Suppressor macrophage treated with lipopolysaccharide for 4 hours (primary cell): ENCODE results near the gene ZMAT3.
"Not testable (repeated sequence)": the region's sequence is repeated elsewhere in the genome, so short reads cannot be mapped to it uniquely, and the experiment has no call there.

Experiments
- DNase-seq: peaks from one replicate; pipeline ENCODE4 v3.0.0-alpha.2; 2020

Gene ZMAT3

DNA sequence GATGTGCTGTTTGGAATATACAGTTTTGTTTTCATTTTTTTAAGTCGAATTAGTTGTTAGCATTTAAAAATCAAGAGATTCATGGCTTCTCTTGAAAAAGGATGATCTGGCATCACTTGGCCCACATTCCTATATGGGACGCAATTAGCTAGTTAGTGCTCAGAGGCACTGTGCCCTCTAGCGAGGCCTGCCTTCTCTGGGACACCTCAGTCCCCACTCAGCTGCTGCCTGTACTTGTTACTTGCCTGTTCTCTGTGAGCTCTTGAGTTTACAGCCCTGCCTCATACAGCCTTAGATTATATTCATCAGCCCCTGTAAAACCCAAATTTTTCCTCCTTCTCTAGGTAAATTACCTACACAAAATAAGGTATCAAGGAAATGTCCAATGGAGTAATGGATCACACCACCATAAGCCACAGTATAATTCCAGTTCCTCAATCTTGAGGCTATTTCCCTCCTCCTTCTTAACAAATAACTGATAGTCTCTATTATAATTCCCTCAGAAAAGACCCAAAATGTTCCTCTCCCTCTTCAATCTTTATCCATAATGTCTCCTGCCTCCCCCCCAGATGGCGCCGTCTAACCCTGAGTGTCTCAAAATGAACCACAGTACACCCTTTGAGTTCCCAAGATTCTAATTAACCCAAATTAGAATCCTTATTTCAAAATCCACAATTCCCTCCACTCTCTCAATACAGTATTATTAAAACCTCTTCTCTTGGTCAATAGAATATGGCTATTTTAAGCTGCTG is 2.7 kb downstream of the ZMAT3 start:
- DNase-seq = peak; percentile 33

DNA sequence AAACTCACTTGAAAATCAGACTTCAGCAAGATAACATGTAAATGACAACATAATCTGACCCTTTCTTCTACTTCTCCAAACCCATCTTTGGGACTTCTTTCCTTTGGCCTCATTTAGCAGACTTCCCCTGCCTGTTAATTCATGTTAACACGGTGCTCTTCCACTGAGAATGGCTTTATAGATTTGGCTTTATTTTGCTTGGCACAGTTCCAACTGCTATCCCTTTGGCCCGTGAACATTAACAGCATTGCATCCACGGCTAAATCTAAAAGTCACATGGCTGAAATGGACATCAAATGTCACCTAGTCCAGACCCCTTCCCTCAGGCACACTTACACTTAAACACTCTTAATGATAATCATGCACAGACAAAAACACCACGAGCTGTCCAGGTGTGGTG is 3.8 kb downstream of the ZMAT3 start:
- DNase-seq = no peak

DNA sequence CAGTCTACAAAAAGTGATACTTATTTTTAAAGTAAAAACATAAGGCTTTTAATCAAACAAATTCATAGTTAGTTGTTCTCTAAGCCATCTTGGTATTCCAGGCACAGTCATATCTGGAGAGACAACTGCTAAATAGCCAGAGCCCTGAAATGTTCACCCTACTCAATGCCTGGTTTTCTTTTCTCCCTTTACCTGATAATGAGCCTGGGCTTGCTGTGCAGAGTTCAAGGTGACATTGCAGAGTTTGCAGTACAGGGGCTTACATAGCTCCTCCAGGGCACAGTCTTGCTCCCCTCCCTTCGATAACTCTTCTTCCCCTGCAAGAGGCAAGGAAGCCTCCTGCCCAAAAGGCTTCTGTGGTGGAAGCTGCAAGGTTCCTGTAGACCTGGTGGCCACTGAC is 4.3 kb downstream of the ZMAT3 start:
- DNase-seq = no peak

DNA sequence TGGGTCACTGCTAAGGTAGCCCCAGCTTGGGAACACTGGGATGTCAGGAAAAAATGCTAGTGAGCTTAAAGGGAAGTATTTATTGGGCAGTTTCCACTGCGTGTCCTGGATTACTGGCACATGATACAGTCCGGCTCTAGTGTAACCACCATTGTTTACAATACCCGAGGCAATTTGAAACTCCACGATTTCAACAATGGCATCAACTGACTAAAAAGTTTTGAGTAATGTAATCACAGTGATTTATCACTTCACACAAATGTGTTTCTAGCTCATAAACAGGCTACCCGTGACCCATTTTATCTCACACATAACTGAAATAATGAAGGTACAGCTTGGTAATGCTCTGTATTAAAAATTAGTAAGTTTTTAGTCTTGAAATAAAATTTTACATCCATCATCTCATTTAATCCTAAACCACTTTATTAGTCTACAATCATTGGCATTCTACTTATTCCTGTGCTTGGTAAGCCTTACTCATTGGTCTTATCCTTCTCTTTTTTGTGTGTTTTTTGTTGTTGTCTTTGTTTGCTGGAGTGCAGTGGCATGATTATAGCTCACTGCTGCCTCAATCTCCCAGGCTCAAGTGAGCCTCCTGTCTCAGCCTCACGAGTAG is 7.6 kb downstream of the ZMAT3 start:
- DNase-seq = no peak

DNA sequence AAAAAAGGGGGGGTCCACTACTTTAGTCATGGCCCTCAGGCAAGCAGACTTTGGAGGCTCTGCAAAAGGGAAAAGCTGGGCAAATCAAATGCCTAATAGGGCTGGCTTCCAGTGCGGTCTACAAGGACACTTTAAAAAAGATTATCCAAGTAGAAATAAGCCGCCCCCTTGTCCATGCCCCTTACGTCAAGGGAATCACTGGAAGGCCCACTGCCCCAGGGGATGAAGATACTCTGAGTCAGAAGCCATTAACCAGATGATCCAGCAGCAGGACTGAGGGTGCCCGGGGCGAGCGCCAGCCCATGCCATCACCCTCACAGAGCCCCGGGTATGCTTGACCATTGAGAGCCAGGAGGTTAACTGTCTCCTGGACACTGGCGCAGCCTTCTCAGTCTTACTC is 15.3 kb downstream of the ZMAT3 start:
- DNase-seq = no peak

DNA sequence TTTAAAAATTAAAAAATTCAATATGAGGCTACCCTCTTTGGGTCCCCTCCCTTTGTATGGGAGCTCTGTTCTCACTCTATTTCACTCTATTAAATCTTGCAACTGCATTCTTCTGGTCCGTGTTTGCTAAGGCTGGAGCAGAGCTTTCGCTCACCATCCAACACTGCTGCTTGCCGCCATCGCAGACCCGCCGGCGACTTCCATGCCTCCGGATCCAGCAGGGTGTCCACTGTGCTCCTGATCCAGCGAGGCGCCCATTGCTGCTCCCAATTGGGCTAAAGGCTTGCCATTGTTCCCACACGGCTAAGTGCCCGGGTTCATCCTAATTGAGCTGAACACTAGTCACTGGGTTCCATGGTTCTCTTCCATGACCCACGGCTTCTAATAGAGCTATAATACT is 17.0 kb downstream of the ZMAT3 start:
- DNase-seq = not testable (repeated sequence)

DNA sequence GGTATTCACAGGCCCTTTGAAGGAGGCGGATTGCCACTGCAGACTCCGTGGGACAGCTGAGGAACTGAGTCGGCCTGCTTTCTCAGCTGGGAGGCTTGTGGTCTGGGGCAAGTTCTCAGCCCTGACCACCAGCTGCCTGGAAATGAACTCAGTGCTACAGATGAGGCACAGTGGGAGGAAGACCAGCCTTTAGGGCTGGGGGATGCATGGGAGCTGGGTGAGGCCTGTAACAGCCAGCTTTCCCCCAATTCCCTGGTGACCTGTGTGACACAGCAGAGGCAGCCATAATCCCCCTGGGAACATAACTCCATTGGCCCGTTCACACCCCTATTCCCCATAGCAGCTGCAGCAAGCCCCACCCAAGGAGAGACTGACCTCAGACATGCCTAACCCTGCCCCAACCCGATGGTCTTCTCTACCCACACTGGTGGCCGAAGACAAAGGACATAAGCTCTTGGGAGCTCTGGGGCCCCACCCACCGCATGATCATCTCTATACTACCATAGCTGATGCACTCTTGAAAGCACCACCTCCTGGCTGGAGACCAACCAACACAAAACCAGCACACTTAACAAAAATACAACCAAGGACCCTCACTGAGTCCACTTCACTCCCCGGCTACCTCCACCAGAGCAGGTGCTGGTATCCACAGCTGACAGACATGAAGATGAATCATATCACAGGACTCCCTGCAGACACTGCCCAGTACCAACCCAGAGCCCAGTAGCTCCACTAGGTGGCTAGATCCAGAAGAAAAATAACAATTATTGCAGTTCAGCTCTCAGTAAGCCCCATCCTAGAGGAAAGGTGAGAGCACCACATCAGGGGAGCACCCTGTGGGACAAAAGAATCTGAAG is 24.9 kb downstream of the ZMAT3 start:
- DNase-seq = no peak

DNA sequence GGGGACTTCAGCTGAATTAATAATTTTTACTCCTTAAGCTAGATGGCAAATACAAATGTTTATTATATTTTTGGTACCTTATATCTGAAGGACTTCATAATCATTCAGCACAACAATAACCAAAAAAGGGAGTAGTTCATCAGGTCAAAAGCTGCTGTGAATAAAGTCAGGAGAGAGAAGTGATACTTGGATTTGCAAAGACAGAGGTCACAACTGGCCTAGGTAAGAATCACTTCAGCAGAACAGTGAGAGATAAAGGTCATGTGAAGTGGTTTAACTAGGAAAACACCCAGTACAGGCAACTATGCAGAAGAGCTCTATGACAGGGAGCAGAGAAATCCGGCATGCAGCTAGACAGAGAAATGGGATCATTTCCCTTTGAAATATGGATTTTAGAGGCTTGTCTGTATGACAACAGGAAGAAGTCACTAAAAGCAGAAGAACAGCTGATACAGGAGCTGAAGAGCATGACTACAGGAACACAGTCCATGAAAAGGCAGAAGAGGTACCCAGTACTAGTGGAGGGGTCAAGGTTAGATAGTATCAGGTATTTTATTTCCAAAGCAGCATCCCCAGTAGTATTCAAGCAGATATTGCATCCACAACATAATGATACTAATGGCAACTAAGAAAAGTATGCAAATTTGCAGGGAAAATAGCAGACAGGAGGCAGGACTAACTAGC is 25.7 kb downstream of the ZMAT3 start:
- DNase-seq = no peak

DNA sequence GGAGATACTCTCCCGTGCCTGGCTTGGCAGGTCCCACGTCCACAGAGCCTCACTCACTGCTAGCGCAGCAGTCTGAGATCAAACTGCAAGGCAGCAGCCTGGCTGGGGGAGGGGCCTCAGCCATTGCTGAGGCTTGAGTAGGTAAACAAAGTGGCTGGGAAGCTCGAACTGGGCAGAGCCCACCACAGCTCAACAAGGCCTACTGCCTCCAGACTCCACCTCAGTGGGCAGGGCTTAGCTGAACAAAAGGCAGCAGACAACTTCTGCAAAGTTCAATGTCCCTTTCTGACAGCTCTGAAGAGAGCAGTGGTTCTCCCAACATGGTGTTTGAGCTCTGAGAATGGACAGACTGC is 32.7 kb downstream of the ZMAT3 start:
- not testable (repeated sequence) for DNase-seq

DNA sequence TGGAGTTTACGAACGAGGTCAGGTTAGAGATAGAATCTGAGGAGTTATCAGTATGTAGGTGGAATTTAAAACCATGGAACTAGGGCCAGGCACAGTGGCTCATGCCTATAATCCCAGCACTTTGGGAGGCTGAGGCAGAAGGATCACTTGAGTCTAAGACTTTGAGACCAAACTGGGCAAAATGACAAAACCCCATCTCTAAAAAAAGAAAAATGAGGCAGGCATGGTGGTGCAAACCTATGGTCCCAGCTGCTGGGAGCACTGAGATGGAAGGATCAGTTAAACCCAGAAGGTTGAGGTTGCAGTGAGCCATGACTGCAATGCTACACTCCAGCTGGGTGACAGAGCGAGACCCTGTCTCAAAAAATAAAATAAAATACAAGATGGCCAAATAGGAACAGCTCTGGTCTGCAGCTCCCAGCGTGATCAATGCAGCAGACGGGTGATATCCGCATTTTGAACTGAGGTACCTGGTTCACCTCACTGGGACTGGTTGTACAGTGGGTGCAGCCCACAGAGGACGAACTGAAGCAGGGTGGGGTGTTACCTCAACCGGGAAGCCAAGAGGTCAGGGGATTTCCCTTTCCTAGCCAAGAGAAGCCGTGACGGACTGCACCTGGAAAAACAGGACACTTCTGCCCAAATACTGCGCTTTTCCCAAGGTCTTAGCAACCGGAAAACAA is 33.3 kb downstream of the ZMAT3 start:
- DNase-seq = no peak

DNA sequence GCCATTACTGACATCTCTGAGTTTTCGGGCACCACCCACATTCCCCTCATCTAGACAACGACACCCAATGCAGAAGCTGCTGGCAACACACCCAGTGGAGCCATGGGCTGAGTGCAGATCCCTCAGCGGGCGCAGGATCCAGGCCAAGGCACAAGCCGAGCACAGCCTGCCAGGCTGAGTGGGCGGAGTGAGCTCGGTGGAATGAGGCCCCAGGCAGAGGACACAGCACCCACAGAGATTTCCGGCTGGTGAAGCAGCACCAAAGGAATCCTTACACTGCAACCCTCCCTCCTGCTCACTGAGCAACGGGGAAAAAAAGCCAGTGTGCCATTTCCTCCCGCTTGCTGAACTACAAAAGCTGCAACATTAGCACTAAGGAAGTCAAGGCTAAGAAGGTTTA is 34.3 kb downstream of the ZMAT3 start:
- DNase-seq = no peak

DNA sequence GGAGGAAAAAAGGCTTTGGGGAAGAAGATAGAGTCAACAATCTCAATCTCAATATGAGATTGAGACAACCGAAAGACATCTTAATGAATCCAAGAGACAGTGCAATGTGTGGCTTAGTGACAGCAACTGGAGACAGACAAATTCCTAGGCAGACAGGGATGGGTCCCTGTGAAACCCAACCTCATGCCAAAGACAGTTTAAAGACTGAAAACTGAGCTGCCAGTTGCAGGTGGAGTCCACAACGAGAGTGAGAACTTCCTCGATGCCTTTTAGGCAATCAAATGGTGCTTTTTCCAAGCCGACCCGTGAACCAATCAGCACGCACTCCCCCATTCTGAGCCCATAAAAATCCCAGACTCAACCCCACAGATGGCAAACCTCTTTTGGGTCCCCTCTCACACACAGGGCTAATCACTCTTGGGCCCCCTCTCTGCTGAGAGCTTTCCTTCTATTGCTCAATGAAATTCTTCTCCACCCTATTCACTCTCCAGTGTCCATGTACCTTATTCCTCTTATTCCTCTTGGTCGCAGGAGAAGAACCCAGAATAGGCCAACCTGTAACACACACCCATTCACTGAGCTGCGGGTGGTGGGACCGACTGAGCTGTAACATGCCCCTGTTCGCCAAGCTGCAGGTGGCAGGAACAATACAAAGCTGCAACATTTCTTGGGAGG is 34.8 kb downstream of the ZMAT3 start:
- DNase-seq = no peak

DNA sequence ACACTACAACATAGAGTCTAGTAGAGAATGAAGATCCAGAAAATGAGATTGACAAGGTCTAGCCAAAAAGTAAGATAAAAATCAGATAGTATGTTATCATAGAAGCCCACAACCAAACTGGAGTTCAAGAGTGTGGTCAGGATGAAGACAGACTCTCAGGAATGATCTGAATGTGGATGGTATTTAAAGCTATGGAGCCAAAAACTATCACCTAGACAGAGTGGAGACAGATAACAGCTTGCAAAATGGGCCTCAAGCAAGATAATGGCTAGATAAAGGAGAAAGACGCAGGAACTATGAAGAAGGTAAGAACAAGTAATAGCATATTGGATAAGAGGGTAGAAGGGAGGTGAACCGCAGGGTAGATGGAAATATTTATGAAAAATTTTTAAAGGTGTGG is 35.4 kb downstream of the ZMAT3 start:
- DNase-seq = no peak

DNA sequence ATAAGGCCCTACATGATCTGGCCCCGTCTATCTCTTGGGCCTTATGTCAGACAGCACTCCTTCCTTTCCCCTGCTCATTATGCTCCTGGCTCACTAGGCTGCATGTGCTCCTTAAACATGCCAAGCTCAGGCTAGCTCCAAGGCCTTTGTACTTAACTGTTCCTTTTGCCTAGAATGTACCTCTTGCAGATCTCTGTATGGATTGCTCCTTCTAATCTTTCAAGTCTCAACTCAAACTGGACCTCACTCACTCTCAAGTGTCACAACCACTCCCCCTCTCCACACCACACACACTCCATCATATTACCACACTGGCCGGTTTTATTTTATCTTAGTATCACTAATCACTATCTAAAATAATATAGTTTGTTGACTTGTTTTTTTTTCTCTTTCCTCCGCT is 36.4 kb downstream of the ZMAT3 start:
- no peak for DNase-seq

DNA sequence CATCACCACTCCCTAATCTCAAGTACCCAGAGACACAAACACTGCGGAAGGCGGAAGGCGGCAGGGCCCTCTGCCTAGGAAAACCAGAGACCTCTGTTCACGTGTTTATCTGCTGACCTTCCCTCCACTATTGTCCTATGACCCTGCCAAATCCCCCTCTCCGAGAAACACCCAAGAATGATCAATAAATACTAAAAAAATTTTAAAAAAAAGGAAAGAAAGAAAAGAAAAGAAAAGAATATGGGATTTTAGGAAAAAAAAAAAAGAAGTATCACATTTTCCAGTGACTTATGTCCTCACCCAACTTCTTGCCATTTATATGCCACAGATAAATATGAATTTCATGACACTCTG is 38.3 kb downstream of the ZMAT3 start:
- DNase-seq = not testable (repeated sequence)

DNA sequence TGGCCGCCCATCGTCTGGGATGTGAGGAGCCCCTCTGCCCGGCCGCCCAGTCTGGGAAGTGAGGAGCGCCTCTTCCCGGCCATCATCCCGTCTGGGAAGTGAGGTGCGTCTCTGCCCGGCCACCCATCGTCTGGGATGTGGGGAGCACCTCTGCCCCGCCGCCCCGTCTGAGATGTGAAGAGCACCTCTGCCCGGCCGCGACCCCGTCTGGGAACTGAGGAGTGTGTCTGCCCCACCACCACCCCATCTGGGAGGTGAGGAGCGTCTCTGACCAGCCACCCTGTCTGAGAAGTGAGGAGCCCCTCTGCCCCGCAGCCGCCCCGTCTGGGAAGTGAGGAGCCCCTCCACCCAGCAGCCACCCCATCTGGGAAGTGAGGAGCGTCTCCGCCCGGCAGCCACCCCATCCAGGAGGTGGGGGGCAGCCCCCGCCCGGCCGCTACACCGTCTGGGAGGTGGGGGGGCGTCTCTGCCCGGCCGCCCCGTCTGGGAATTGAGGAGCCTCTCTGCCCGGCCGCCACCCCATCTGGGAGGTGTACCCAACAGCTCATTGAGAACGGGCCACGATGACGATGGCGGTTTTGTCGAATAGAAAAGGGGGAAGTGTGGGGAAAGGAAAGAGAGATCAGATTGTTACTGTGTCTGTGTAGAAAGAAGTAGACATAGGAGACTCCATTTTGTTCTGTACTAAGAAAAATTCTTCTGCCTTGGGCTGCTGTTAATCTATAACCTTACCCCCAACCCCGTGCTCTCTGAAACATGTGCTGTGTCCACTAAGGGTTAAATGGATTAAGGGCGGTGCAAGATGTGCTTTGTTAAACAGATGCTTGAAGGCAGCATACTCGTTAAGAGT is 38.9 kb downstream of the ZMAT3 start:
- not testable (repeated sequence) for DNase-seq

DNA sequence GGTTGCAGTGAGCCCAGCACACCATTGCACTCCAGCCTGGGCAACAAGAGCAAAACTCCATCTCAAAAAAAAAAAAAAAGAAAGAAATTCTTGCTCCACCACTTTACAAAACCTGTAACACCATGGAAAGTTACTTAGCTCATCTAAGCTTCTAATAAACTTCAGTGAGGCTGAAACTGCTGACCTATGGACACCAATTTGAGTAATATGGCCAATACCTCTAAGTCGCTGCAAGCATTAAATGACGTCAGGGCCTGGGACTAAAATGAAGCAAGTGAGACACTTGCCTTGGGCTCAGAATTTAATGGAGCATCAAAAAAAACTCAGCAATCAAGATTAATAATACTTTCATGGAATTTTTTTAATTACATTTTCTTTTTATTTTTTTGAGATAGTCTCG is 42.5 kb downstream of the ZMAT3 start:
- DNase-seq = no peak

DNA sequence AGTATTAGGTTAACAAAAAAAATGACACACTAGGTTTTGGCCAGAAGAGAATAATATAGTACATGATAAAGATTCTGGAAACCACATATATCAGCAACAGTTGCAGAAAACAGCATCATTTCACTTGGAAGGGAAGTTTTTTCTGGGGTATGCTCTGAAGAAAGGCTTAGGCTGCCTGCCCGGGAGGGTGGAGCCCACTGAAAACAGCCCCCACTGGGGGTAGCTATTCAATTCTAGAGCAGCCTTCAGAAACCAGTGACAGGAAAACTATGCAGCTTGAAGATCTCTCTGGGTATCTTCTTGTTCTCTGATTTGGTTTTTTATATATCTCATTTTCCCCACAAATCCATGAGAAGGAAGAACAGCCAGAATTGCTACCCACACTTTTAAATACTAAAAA is 43.2 kb downstream of the ZMAT3 start:
- no peak for DNase-seq

DNA sequence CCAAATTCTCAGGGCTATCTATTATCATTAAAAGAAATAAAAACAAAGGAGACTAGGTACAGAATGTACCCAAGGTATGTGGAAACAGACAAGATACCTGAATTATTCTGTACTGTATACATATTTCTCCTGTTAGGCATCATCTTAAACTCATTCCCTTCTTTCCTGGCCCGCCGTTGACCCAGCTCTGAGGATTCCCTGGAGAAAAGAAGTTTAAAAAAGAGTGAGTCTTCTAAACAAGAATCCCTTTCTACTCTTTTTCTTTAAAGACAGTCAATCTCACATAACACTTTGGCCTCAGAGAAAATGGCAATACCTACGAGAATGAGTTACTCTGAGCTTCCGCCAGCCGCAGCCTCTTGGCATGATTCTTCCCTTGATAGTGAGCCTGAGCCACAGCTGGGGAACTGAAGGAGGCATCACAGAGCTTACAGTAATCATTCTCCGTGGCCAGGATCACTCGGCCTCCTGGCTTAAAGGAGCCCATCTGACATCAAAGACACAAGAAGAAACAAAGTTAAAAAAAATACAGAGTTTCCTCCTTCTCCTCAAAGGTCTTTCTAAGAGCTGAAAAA is 44.2 kb downstream of the ZMAT3 start:
- DNase-seq = no peak

DNA sequence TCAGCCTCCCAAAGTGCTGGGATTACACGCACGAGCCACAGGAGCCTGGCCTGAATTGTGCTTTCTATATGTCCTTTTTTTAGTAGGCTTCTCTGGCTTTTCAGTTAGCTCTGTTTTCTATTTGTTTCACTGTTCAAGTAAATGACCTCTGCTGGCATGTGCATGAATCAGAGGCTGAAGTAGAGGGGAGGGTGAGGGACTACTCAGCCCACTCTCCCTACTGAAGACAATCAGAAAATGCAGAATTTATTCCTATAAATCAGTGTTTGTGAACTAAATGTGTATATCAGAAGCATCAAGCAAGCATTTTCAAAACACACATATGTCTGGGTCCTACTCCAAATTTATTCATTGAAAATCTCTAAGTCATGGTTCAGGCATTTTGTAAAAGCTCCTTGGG is 45.0 kb downstream of the ZMAT3 start:
- no peak for DNase-seq
